ENCODE results near the gene COL18A1.
"Not testable (repeated sequence)": the region's sequence is repeated elsewhere in the genome, so short reads cannot be mapped to it uniquely, and the experiment has no call there.

The COL18A1 gene

GRCh38 chr21:45494851-45495680, 90.1 kb downstream of the COL18A1 start:
- H3K36me3 ChIP-seq (ENCODE audit: control insufficient read depth in 2 of 2, insufficient read depth in 2 of 2, low read length in 2 of 2) = peaks cover 0 to 9% of the 10 kb centered on the region in 2 donors

GRCh38 chr21:45496151-45496967, 91.4 kb downstream of the COL18A1 start:
- Histone ChIP-seq H3K27ac (ENCODE audit: low read length) (no peak overlapping the region), H3K27me3 (ENCODE audit: control insufficient read depth in 1 of 2, insufficient read depth in 2 of 2, low read length in 2 of 2) (peaks cover 0 to 2% of the 10 kb centered on the region in 2 donors), H3K4me3 (ENCODE audit: low read length in 2 of 2) (no peak overlapping the region), H3K36me3 (ENCODE audit: control insufficient read depth in 2 of 2, insufficient read depth in 2 of 2, low read length in 2 of 2) (peaks cover 0 to 9% of the 10 kb centered on the region in 2 donors), H3K4me1 (ENCODE audit: control insufficient read depth, insufficient read depth, low read length) (no peaks in the 10 kb centered on the region), H3K9ac (ENCODE audit: low read length in 2 of 2) (no peak overlapping the region), H3K9me3 (ENCODE audit: control insufficient read depth in 2 of 2, low read length in 2 of 2) (no peaks in the 10 kb centered on the region)

More at GRCh38 chr21:45494851-45495680, 90.1 kb downstream of the COL18A1 start:
- Histone ChIP-seq H3K27me3 (ENCODE audit: control insufficient read depth in 1 of 2, insufficient read depth in 2 of 2, low read length in 2 of 2) (peaks cover 0 to 2% of the 10 kb centered on the region in 2 donors), H3K27ac (ENCODE audit: low read length) (no peak overlapping the region), H3K4me3 (ENCODE audit: low read length in 2 of 2) (no peak overlapping the region), H3K9ac (ENCODE audit: low read length in 2 of 2) (no peak overlapping the region), H3K9me3 (ENCODE audit: control insufficient read depth in 2 of 2, low read length in 2 of 2) (no peaks in the 10 kb centered on the region), H3K4me1 (ENCODE audit: control insufficient read depth, insufficient read depth, low read length) (no peaks in the 10 kb centered on the region)

GRCh38 chr21:45496968-45497845, 92.2 kb downstream of the COL18A1 start:
- Histone ChIP-seq H3K4me1 (ENCODE audit: control insufficient read depth, insufficient read depth, low read length) (no peaks in the 10 kb centered on the region), H3K27ac (ENCODE audit: low read length) (no peak overlapping the region), H3K36me3 (ENCODE audit: control insufficient read depth in 2 of 2, insufficient read depth in 2 of 2, low read length in 2 of 2) (peaks cover 0 to 9% of the 10 kb centered on the region in 2 donors), H3K27me3 (ENCODE audit: control insufficient read depth in 1 of 2, insufficient read depth in 2 of 2, low read length in 2 of 2) (peaks cover 0 to 2% of the 10 kb centered on the region in 2 donors), H3K9ac (ENCODE audit: low read length in 2 of 2) (no peak overlapping the region), H3K4me3 (ENCODE audit: low read length in 2 of 2) (no peak overlapping the region), H3K9me3 (ENCODE audit: control insufficient read depth in 2 of 2, low read length in 2 of 2) (no peaks in the 10 kb centered on the region)

- no peak overlapping the region for H3K27ac ChIP-seq (ENCODE audit: low read length)
- no peak overlapping the region for H3K9ac ChIP-seq (ENCODE audit: low read length in 2 of 2)
- H3K36me3 ChIP-seq (ENCODE audit: control insufficient read depth in 2 of 2, insufficient read depth in 2 of 2, low read length in 2 of 2) = peaks cover 0 to 9% of the 10 kb centered on the region in 2 donors
- no peaks in the 10 kb centered on the region for H3K4me1 ChIP-seq (ENCODE audit: control insufficient read depth, insufficient read depth, low read length)
- no peak overlapping the region for H3K4me3 ChIP-seq (ENCODE audit: low read length in 2 of 2)
- no peaks in the 10 kb centered on the region for H3K9me3 ChIP-seq (ENCODE audit: control insufficient read depth in 2 of 2, low read length in 2 of 2)
- peaks cover 0 to 2% of the 10 kb centered on the region in 2 donors for H3K27me3 ChIP-seq (ENCODE audit: control insufficient read depth in 1 of 2, insufficient read depth in 2 of 2, low read length in 2 of 2)
Measured at GRCh38 chr21:45497846-45498645, 93.1 kb downstream of the COL18A1 start.

- peaks cover 0 to 2% of the 10 kb centered on the region in 2 donors for H3K27me3 ChIP-seq (ENCODE audit: control insufficient read depth in 1 of 2, insufficient read depth in 2 of 2, low read length in 2 of 2)
- H3K9ac ChIP-seq (ENCODE audit: low read length in 2 of 2) = no peak overlapping the region
- no peak overlapping the region for H3K4me3 ChIP-seq (ENCODE audit: low read length in 2 of 2)
- H3K4me1 ChIP-seq (ENCODE audit: control insufficient read depth, insufficient read depth, low read length) = no peaks in the 10 kb centered on the region
- H3K9me3 ChIP-seq (ENCODE audit: control insufficient read depth in 2 of 2, low read length in 2 of 2) = no peaks in the 10 kb centered on the region
- H3K36me3 ChIP-seq (ENCODE audit: control insufficient read depth in 2 of 2, insufficient read depth in 2 of 2, low read length in 2 of 2) = peaks cover 0 to 9% of the 10 kb centered on the region in 2 donors
- no peak overlapping the region for H3K27ac ChIP-seq (ENCODE audit: low read length)
Measured at GRCh38 chr21:45498646-45499000, 93.7 kb downstream of the COL18A1 start.

GRCh38 chr21:45499201-45499750, 94.3 kb downstream of the COL18A1 start:
- Histone ChIP-seq H3K4me3 (ENCODE audit: low read length in 2 of 2) (no peak overlapping the region), H3K27me3 (ENCODE audit: control insufficient read depth in 1 of 2, insufficient read depth in 2 of 2, low read length in 2 of 2) (peaks cover 0 to 2% of the 10 kb centered on the region in 2 donors), H3K9me3 (ENCODE audit: control insufficient read depth in 2 of 2, low read length in 2 of 2) (no peaks in the 10 kb centered on the region), H3K36me3 (ENCODE audit: control insufficient read depth in 2 of 2, insufficient read depth in 2 of 2, low read length in 2 of 2) (peaks cover 0 to 9% of the 10 kb centered on the region in 2 donors), H3K9ac (ENCODE audit: low read length in 2 of 2) (no peak overlapping the region), H3K27ac (ENCODE audit: low read length) (no peak overlapping the region), H3K4me1 (ENCODE audit: control insufficient read depth, insufficient read depth, low read length) (no peaks in the 10 kb centered on the region)

GRCh38 chr21:45499970-45500577, 95.1 kb downstream of the COL18A1 start:
- Histone ChIP-seq H3K27me3 (ENCODE audit: control insufficient read depth in 1 of 2, insufficient read depth in 2 of 2, low read length in 2 of 2) (peaks cover 0 to 2% of the 10 kb centered on the region in 2 donors), H3K9ac (ENCODE audit: low read length in 2 of 2) (no peak overlapping the region), H3K9me3 (ENCODE audit: control insufficient read depth in 2 of 2, low read length in 2 of 2) (no peaks in the 10 kb centered on the region), H3K27ac (ENCODE audit: low read length) (no peak overlapping the region), H3K36me3 (ENCODE audit: control insufficient read depth in 2 of 2, insufficient read depth in 2 of 2, low read length in 2 of 2) (peaks cover 0 to 9% of the 10 kb centered on the region in 2 donors), H3K4me1 (ENCODE audit: control insufficient read depth, insufficient read depth, low read length) (no peaks in the 10 kb centered on the region), H3K4me3 (ENCODE audit: low read length in 2 of 2) (no peak overlapping the region)

- H3K27ac ChIP-seq (ENCODE audit: low read length); H3K9me3 ChIP-seq (ENCODE audit: control insufficient read depth in 2 of 2, low read length in 2 of 2); H3K4me1 ChIP-seq (ENCODE audit: control insufficient read depth, insufficient read depth, low read length); H3K36me3 ChIP-seq (ENCODE audit: control insufficient read depth in 2 of 2, insufficient read depth in 2 of 2, low read length in 2 of 2); H3K9ac ChIP-seq (ENCODE audit: low read length in 2 of 2); H3K27me3 ChIP-seq (ENCODE audit: control insufficient read depth in 1 of 2, insufficient read depth in 2 of 2, low read length in 2 of 2); H3K4me3 ChIP-seq (ENCODE audit: low read length in 2 of 2): not testable (repeated sequence)
Measured at GRCh38 chr21:45501081-45502005, 96.4 kb downstream of the COL18A1 start.

GRCh38 chr21:45502006-45502345, 97.0 kb downstream of the COL18A1 start:
- no peaks in the 10 kb centered on the region for H3K4me1 ChIP-seq (ENCODE audit: control insufficient read depth, insufficient read depth, low read length)
- no peak overlapping the region for H3K27ac ChIP-seq (ENCODE audit: low read length)
- H3K9me3 ChIP-seq (ENCODE audit: control insufficient read depth in 2 of 2, low read length in 2 of 2) = no peaks in the 10 kb centered on the region
- peaks cover 0 to 2% of the 10 kb centered on the region in 2 donors for H3K27me3 ChIP-seq (ENCODE audit: control insufficient read depth in 1 of 2, insufficient read depth in 2 of 2, low read length in 2 of 2)
- no peak overlapping the region for H3K4me3 ChIP-seq (ENCODE audit: low read length in 2 of 2)
- H3K9ac ChIP-seq (ENCODE audit: low read length in 2 of 2) = no peak overlapping the region
- peaks cover 0 to 2% of the 10 kb centered on the region in 2 donors for H3K36me3 ChIP-seq (ENCODE audit: control insufficient read depth in 2 of 2, insufficient read depth in 2 of 2, low read length in 2 of 2)

Measured in stomach smooth muscle (tissue), 2 donors.